Activated CD4-positive, alpha-beta T cell treated with anti-CD3 and anti-CD28 coated beads, Interleukin-2, amount 50 U/mL, for 24 hours (primary cell): Measurements from ENCODE around the gene LNP1.

Experiments used
- DNase-seq, 2 donors: peaks; one replicate each; pipeline ENCODE4 v3.0.0-alpha.2; 2020; ENCODE audit warnings: low read depth in 1 of 2, low spot score in 1 of 2

LNP1 gene

DNA sequence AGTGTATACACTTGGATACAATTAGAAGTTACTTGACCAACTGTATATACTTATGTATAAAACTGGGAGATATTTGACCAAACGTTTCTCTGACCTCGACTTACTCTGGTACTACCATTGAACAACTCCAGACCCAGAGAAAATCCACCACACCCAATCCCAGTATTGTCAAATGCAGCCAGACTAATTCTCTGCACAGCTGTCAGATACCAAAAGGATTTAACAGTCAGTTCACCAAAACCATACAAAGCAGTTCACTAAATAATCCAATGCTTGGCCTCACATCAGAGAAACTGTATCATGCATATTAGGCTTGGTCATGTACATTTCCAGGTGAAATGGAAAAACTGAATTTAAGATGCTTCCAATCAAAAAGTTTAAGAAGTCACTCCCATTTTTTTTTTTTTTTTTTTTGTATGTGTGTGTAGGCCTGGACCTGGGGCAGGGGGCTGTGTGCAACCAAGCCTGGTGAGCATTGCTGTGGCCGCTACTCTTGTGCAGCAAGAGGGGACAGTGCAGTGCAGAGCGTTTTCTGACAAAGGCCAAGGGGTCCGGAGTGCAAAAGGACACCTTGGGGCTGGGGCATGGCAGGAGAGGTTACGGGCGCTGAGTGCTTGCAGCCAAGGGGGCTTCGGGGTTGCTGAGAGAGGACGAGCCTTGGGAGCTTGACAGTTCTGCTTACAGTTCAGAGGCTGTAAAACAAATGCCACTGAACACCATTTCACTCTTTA is 1.8 kb upstream of the LNP1 start:
- DNase-seq = no peak

DNA sequence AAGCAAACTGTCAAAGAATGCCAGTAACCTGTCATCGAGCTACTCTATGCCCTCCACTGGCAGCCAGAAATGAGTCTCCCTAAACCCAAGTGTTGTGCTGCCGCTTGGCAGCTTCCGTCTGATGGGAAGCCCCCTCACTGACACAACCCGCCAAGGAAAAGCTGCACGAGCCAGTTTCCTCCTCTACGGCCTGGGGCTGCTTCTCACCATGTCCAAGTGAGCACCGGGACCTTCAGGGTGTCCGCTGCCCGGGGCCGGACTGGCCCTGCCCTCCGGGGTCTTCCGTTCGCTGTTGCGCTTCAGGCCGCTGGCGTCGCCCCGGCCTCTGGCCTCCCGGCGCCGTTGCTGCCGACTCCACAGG is 940 bp upstream of the LNP1 start:
- peak; percentile 11 to 21 for DNase-seq

DNA sequence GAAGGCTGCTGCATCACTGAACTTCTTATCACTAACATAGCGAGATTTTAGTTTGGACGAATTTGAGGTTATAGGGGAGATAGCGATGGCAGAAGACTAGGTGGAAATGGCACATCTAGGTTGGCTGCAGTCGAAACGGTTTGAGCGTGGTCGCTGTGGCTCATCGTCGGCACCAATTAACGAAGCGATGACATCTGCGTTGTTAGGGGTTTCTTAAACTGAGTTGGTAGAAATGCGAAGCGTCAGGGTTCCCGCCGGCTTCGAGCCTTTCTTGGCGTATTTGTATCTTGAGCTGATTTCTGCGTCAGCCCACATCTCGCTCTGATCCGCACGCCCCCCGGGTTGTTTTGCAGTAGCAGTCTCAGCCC is 319 bp downstream of the LNP1 start:
- peak in 1 of 2 donors; percentile 32 for DNase-seq

GRCh38 chr3:100402256-100402655 is 917 bp downstream of the LNP1 start:
- no peak for DNase-seq

DNA sequence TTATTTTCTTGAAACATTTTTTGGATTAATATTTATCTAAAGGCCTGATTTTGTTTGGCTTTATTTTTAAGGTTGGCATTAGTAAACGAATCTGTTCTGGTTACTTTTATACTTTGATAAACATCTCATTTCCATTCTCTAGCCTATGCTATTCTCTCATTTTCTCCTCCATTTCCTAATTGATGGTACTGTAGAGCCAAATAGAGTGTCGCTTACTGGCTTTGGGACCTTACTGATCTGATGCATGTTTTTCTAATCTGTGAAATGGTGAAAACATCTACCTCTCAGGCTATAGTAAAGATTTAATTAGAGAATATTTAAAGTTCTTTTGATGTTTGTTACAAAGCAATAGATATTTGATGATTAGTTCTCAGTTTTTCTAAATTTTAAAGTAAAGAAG is 1.6 kb downstream of the LNP1 start:
- no peak for DNase-seq

DNA sequence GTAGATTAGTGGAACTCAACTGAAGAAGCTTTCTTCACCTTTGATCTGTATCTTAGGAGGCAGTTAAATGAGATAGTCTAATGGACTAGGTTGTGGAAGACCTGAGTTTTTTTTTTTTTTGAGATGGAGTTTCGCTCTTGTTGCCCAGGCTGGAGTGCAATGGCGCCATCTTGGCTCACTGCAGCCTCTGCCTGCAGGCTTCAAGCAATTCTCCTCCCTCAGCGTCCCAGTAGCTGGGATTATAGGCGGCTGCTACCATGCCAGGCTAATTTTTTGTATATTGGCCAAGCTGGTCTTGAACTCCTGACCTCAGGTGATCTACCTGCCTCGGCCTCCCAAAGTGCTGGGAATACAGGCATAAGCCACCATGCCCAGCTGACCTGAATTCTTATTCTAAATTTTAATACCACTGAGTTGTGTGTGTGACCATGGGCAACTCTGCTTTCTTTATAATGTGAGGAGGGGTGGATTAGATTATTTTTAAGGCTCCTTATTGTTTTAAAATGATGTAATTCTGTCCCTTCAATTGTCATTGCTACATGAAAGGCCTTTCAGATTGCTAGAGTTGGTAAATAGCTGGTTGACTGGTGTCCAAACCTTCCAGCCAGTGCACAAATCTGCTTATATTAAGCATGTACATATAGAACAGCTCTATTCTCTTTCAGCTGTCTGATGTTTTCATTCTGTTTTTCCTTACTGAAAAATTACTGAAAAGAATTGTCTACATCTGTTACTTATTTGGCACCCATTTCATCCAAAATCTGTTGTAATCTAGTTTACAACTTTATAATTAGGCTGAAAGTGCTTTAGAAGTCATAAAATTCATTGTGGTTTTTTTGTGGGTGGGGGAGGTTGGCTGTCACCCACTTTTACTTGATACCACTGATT is 2.3 kb downstream of the LNP1 start:
- DNase-seq = no peak

DNA sequence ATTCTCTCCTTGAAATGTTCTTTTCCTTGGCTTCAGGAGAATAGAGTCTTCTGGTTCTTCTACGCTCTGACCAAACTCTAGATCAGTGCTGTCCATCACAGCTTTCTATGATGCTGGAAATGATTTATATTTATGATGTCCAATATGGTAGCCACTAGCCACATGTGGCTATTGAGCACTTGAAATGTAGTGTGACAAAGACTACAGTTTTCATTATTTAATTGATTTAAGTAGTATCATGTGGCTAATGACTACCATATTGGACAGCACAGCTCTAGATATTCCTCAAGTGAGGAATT is 2.9 kb downstream of the LNP1 start:
- no peak for DNase-seq

DNA sequence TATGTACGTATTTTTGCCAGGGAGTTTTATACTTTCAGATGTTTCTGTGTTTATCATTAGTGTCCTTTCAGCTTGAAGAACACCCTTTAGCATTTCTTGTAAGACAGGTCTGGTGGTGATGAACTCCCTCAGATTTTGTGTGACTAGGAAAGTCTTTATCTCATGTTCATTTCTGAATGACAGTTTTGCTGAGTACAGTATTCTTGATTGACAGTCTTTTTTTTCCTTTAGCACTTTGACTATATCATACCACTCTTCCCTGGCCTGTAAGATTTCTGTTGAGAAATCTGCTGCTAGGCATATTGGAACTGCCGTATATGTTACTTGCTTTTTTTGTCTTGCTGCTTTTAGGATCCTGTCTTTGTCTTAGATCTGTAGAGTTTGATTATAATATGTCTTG is 5.8 kb downstream of the LNP1 start:
- DNase-seq = no peak

DNA sequence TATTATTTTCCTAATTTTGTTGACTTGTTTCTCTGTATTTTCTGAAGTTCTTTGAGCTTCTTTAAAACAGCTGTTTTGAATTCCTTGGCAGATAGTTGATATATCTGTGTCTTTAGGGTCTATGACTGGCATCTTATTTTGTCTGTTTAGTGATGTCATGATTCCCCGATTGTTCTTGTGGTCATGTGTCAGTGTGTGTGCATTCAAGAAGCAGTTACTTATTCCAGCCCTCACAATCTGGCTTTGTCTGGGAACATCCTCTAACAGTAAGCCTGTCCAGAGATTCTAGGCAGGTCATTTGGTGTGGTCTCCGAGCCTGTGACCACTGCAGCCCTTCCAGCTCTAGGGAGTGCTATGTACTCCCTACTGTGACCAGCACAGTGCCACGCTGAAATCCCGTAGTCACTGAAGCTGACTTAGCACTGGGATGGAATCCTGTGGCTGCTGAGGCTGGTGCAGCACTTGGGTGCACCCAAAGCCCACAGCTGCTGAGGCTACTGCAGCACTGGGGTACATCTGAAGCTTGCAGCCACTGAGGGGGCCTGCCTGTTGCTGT is 6.7 kb downstream of the LNP1 start:
- DNase-seq = no peak

DNA sequence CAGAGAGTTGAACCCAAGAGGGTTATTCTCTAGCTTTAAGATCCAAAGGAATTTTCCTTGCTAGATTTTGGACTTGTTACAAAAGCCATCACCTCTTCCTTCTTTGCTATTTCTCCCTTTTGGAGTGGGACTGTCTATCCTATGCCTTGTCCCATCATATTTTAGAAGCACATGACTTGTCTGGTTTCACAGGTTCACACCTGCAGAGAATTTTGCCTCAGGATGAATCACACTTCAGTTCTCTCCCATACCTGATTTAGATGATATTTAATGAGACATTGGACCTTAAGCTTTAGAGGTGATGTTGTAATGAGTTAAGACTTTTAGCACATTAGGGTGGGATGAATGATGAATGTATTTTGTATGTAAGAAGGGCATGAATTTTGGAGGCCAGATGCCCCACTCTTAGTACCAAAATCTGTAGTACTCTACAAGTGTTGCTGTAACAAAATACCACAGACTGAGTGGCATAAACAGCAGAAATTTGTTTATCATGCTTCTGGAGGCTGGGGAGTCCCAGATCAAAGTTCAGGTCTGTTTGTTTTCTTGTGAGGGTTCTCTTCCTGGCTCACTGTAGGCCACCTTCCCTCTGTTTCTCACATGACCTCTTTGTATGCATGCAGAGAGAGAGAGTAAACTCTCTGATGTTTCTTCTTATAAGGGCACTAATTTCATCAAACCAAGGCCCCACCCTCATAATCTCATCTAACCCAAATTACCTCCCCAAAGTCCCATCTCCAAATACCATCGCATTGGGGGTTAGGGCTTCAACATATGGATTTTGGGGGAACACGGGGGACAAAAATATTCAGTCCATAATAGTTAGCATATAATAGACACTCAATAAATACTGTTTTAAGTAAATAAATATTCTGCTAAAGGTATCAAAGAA is 10.0 kb downstream of the LNP1 start:
- DNase-seq = no peak

GRCh38 chr3:100412912-100413590 is 11.7 kb downstream of the LNP1 start:
- DNase-seq = no peak

DNA sequence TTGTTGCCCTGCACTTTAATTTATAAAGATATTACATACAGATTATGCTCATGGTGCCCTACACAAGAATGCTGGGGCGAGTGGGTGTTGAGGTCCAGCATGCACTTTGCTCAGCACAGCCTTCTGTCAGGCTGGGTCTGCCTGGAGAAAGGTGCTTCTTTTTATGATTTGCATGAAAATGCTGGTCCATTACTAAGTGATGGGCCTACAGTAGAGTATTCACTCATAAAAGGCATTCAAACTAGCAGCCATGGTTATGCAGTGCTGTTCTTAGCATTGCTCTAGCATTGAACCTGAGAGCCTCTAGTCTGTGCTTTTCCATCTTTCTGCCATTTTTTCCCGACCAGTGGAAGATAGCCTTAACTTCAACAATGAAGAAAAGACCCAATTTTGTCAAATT is 12.3 kb downstream of the LNP1 start:
- DNase-seq = no peak

DNA sequence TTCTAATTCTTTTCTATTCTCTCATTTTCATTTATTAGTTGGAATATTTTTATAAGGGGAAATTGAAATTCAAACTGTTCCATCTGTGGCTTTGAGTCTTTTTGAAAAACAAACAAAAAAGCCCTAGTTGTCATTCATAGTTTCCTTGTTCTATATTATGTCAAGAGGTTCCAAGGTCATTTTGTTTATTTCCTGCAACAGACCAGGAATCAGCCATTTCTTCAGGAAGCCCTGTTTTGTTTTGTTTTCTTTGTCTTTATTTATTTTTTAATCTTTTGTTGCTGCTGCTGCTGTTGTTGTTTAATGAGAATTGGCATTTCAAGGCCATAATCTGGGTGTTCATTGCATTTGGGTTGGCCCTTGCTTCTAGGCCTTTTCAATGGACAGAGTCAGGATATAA is 14.8 kb downstream of the LNP1 start:
- DNase-seq = no peak

DNA sequence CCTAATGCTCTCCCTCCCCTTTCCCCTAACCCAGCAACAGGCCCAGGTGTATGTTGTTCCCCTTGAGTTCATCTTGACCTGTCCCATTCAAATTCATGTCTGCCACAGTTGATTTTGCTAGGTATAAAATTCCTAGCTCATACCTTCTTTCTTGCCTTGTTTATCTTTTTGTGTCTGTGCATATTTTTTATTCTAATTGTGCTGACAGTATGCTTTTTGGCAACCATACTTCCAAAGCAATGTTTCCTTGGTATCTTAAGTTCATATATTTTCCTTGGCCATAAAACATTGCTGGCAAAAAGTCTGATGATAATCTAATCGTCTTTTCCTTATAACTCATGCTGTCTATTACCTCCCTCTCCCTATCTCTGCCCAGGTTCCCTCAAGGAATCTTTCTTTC is 15.5 kb downstream of the LNP1 start:
- DNase-seq = no peak

GRCh38 chr3:100419406-100419805 is 18.1 kb downstream of the LNP1 start:
- no peak for DNase-seq

DNA sequence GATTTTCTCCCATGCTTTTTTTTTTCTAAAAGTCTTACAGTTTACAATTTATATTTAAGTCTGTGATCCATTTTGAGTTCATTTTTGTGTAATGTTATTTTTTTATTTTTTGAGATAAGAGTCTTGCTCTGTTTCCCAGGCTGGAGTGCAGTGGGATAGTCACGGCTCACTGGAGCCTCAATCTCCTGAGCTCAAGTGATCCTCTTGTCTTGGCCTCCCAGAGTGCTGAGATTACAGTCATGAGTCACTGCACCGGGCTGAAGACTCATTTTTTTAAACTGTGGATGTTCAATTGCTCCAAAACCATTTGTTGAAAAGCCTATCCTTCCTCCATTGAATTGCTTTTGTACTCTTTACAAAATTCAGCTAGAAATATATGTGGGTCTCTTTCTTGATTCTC is 19.5 kb downstream of the LNP1 start:
- DNase-seq = no peak

DNA sequence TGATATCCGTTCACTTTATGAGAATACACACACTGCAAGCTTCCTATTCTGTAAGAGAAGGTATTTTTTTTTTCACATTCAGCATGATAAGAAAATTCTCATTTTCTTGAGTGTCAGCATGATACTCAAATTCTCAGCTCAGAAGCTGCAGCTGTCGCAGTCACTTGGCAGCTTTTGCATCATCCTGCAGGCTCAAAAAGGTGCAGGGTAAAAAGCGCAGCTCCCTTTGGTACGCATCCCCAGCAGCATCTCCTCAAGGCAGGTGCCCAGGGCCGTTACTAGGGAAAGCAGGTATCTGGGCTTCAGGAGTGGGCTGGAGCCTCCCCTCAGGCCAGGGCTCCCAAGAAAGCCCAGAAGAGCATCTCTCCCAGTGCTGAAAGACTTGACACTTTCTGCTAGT is 22.3 kb downstream of the LNP1 start:
- DNase-seq = no peak

GRCh38 chr3:100424261-100424660 is 22.9 kb downstream of the LNP1 start:
- no peak for DNase-seq

- no peak for DNase-seq
Observed at GRCh38 chr3:100425316-100425715, 24.0 kb downstream of the LNP1 start.

DNA sequence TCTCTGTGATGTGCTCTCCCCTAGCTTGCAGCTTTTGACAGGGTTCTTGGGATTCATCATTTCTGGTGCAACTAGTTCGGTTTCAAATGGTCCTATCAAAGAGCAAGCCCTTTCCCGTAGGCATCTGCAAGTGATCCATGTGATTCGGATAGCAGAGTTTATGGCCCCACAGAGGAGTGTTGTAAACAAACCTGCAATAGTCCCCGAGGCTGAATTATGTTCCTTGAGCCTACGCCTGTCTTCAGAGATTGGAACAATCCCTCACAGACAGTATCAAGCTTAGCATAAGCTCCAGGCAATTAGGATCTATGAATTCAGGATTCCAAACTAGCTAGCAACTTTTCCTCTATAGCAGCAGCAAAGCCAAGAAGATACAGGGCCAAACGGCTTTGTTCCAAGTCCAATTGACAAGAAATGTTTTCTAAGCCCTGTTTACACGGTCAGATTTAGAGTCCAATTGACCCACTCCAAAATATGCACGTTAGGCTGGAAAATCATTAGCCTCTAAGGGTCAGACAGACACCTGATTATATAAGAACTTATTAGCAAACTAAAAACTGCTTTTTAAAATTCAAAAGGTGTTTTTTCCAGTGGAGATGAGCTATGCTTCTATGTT is 24.8 kb downstream of the LNP1 start:
- no peak for DNase-seq

DNA sequence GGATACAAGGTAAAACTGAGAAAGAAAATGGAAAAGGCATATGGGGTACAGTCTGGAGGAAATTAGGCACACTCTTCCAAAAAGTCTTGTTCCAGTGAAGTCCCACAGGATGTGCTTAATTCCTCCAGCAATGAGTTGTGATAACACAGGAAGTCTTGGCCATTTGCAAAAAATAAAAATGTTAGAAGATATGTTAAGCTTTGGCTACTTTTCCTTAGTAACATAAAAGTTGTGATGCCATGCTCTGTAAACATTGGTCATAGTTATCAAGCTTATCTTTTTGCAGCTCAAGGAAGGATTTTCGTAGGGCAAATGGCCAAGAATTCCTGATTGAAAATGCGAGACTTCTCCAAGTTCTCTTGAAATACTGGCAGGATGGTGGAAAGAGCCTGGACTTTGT is 26.4 kb downstream of the LNP1 start:
- no peak for DNase-seq
